ENCODE data around the gene ARHGAP31. TPM values are rescaled to one million over a fixed set of nuclear protein-coding genes. Genes with fewer than 3 reads are reported as not detected.
A peak's percentile ranks its signal among the peaks of the same experiment; 100 is the strongest.

Gene ARHGAP31
- polyA plus RNA-seq, 6 donors from 2014 or later = 0.54 to 1.5 (median 0.83) TPM; not detected in 1

DNA sequence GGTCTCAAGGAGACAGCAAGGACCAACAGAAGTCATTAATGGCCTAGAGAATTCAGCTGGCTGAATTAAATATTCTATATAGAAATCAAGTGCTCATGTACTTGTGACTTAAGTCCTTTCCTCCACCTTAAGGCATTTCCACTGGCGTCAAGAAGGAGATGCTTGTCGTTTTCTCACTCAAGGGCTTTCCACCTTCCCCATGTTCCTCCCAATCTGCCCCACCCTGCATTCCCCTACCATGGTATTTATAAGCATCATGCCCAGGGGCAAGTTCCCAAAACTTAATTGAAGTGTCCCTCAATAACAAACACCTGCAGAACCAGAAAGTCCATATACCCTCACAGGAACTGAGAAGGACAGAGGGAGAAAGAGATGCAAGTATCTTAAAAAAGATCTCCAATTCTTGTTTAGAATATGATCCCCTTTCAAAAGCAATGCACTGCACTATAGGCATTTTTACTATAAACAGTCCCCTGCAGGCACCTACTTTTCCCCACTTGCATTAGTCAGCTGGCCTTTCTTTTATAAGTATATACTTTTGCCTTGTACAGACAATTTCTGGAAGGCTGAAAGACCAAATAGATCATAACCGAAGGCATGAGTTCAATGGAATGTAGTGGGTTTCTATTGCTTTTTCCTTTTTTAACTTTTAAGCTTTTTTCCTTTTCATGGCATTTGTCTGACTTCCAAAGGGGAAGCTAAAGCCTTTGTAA lies 139.6 kb downstream of the ARHGAP31 start:
- no peak for DNase-seq
- Mint-ChIP-seq H3K36me3 (peaks cover 79 to 87% of the 10 kb centered on the region in 2 donors), H3K27ac (peak overlapping the region in 1 of 6 donors; percentile 41), H3K9me3 (peaks cover 6 to 30% (median 18%) of the 10 kb centered on the region in 7 donors), H3K4me1 (no peaks in the 10 kb centered on the region), H3K27me3 (no peaks in the 10 kb centered on the region), H3K4me3 (no peak overlapping the region)
- no peak for ATAC-seq (ENCODE audit: low read depth in 2 of 2)

DNA sequence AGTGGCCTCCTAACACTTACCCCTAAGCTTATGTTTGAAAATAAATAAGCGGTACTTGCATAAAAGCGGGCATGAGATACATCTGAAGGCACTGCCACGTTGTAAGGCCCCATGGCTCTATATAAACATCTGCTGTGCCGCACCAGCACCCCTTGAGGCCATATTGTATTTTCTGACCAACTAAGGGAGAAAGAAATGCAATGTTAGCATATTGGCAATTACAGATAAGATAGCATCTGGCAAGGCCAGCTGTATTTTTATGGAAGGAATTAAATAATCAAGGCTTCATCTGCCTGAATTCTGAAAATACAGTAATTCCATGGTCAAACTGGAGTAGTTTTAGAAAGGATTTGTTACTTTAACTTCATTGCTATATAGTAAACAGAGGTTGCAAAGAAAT lies 140.5 kb downstream of the ARHGAP31 start:
- Mint-ChIP-seq H3K27ac (peak overlapping the region in 1 of 6 donors; percentile 12), H3K4me3 (no peak overlapping the region), H3K4me1 (no peaks in the 10 kb centered on the region), H3K36me3 (peaks cover 69 to 78% of the 10 kb centered on the region in 2 donors), H3K9me3 (peaks cover 3 to 21% (median 10%) of the 10 kb centered on the region in 7 donors), H3K27me3 (no peaks in the 10 kb centered on the region)
- ATAC-seq (ENCODE audit: low read depth in 2 of 2) (no peak), DNase-seq (no peak)

DNA sequence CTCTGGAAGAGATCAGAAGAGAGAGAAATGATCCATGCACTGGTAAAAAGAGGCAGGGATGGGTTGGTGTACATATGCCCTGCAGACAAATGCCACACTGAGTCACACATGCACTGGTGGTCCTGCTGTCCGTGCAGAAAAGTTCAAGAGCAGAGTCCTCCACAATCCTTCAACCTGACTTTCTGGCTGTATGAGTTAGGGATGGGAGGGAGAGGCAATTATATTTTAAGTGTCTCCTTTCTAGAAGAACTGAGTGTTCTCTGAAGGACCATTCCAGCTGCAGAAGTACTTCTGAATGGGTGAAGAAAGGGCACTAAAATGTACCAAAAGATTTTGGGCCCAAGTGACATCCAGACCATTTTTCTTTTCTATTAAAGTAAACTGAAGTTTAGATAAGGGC lies 142.8 kb downstream of the ARHGAP31 start:
- no peak for ATAC-seq (ENCODE audit: low read depth in 2 of 2)
- no peaks in the 10 kb centered on the region for H3K4me1 Mint-ChIP-seq
- H3K4me3 Mint-ChIP-seq = no peak overlapping the region
- H3K9me3 Mint-ChIP-seq = peaks cover 0 to 2% (median 0%) of the 10 kb centered on the region in 7 donors
- H3K36me3 Mint-ChIP-seq = peaks cover 46 to 62% of the 10 kb centered on the region in 2 donors
- no peak for DNase-seq
- H3K27me3 Mint-ChIP-seq = no peaks in the 10 kb centered on the region
- no peak overlapping the region for H3K27ac Mint-ChIP-seq

DNA sequence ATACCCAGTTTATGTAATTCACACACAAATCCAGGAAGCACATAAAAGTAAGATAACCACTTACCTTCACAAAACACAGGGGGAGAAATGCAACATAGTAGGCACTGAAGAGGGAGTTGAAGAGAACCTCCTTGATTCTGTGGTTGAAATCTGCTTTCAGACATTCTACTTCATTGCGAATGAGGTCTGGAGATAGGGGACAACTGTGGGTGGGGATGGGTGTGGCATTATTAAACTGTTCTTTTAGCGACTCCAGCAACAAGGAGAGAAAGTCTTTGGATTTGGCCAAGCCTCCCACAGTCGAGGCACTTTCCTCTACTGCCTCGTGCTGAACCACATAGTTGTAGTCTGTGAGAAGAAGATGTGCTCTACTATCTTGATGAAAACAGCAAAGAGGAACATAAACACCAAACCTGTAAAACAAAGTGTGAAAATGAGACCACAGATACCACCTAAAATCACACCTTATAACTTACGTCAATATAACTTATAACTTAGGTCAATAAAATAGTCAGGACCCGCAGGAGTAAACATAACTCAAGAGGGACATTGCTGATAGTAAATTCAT lies 143.6 kb downstream of the ARHGAP31 start:
- H3K27me3 Mint-ChIP-seq = no peaks in the 10 kb centered on the region
- peak overlapping the region in 2 of 6 donors; percentile 24 to 40 for H3K27ac Mint-ChIP-seq
- DNase-seq (no peak), ATAC-seq (ENCODE audit: low read depth in 2 of 2) (no peak)
- no peak overlapping the region for H3K4me3 Mint-ChIP-seq
- no peaks in the 10 kb centered on the region for H3K4me1 Mint-ChIP-seq
- H3K9me3 Mint-ChIP-seq = peaks cover 0 to 1% (median 0%) of the 10 kb centered on the region in 7 donors
- H3K36me3 Mint-ChIP-seq = peaks cover 51 to 61% of the 10 kb centered on the region in 2 donors

DNA sequence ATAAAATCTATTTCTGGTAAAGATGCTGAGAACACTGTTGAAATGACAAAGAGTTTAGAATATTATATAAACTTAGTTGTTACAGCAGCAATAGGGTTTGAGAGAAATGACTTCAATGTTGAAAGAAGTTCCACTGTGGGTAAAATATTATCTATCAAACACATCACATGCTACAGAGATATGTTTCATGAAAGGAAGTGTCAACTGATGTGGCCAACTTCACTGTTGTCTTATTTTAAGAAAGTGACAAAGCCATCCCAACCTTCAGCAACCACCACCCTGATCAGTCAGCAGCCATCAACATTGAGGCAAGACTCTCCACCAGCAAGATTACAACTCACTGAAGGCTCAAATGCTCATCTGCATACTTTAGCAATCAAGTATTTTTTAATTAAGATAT lies 149.0 kb downstream of the ARHGAP31 start:
- ATAC-seq (ENCODE audit: low read depth in 2 of 2) (no peak), DNase-seq (no peak)
- Mint-ChIP-seq H3K27ac (peak overlapping the region in 1 of 6 donors; percentile 4), H3K36me3 (peaks cover 20 to 32% of the 10 kb centered on the region in 2 donors), H3K4me1 (no peaks in the 10 kb centered on the region), H3K9me3 (no peaks in the 10 kb centered on the region), H3K27me3 (no peaks in the 10 kb centered on the region), H3K4me3 (no peak overlapping the region)

DNA sequence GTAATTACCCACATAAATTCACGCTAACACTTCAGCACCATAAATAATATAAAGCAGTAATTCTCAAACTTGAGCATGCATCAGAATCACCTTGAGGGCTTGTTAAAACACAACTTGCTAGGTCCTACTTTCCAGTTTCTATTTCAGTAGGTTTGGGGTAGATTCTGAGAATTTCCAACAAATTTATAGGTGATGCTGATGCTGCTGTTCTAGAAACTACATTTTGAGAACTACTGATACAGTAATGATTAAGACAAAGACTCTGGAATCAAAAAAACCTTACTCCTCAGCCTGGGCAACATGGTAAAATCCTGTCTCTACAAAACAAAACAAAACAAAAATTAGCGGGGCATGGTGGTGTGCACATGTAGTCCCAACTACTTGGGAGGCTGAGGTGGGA lies 150.4 kb downstream of the ARHGAP31 start:
- no peak overlapping the region for H3K27ac Mint-ChIP-seq
- H3K27me3 Mint-ChIP-seq = no peaks in the 10 kb centered on the region
- peaks cover 20 to 32% of the 10 kb centered on the region in 2 donors for H3K36me3 Mint-ChIP-seq
- no peaks in the 10 kb centered on the region for H3K4me1 Mint-ChIP-seq
- no peak overlapping the region for H3K4me3 Mint-ChIP-seq
- no peaks in the 10 kb centered on the region for H3K9me3 Mint-ChIP-seq
- DNase-seq = no peak
- no peak for ATAC-seq (ENCODE audit: low read depth in 2 of 2)

DNA sequence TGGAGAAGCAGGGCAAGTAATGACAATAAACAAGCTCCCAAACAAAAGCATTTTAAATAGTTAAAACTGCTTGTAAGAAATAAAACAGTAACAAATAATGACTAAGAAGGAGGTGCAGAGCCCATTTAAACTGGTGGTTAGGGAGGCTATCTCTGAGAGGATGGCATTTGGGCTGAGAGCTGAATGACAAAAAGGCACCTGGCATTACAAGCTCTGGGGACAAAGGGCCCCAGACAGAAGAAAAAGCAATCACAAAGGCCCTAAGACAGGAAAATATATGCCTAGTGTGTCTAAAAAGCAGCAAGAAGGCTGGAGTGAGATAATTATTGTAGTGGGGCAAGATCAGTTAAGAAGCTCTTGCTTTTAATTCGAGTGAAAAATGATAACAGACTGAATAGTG lies 159.6 kb downstream of the ARHGAP31 start:
- H3K4me1 Mint-ChIP-seq = peaks cover 3 to 6% (median 5%) of the 10 kb centered on the region in 3 donors
- no peak for ATAC-seq (ENCODE audit: low read depth in 2 of 2)
- no peaks in the 10 kb centered on the region for H3K27me3 Mint-ChIP-seq
- H3K4me3 Mint-ChIP-seq = no peak overlapping the region
- no peaks in the 10 kb centered on the region for H3K9me3 Mint-ChIP-seq
- no peak for DNase-seq
- peak overlapping the region in 1 of 6 donors; percentile 58 for H3K27ac Mint-ChIP-seq
- peaks cover 14 to 33% of the 10 kb centered on the region in 2 donors for H3K36me3 Mint-ChIP-seq

DNA sequence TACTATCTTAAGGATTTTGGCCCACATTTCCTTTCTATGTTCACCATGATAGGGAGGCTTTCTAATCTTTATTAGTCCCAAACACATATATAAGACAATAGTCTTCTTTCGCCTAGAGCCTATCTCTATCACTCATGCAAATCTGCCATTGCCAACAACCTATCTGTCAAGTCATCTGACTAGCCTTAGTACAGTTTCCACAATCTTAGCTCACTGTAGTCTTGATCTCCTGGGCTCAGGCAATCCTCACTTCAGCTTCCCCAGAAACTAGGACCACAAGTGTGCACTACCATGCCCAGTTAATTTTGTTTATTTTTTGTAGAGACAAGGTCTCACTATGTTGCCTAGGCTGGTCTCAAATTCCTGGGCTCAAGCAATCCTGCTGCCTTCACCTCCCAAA lies 162.3 kb downstream of the ARHGAP31 start:
- ATAC-seq (ENCODE audit: low read depth in 2 of 2) (no peak), DNase-seq (no peak)
- Mint-ChIP-seq H3K4me1 (peaks cover 5 to 7% (median 6%) of the 10 kb centered on the region in 3 donors), H3K9me3 (no peaks in the 10 kb centered on the region), H3K4me3 (no peak overlapping the region), H3K27ac (peak overlapping the region in 1 of 6 donors; percentile 32), H3K27me3 (no peaks in the 10 kb centered on the region), H3K36me3 (peaks cover 19 to 21% of the 10 kb centered on the region in 2 donors)

DNA sequence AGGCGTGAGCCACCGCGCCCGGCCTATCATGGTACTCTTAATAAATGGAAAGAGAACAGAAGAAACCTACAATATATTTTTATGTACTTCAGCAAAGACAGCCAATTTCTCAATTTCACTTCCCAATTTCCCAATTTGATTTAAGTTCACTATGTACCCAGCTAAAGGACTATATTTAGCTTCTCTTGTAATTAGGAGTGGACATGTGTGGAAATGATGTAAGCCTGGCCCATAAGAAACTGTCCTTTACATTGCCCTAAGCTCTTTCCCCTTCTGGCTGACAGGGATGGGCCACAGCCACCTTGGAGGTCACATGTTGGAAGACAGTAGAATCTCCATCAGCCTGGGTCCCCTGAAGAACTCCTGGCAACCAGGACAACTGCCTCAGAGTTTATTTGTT lies 163.1 kb downstream of the ARHGAP31 start:
- Mint-ChIP-seq H3K9me3 (no peaks in the 10 kb centered on the region), H3K4me3 (no peak overlapping the region), H3K27ac (no peak overlapping the region), H3K27me3 (no peaks in the 10 kb centered on the region), H3K36me3 (peaks cover 15 to 21% of the 10 kb centered on the region in 2 donors), H3K4me1 (peaks cover 5 to 12% (median 6%) of the 10 kb centered on the region in 3 donors)
- ATAC-seq (ENCODE audit: low read depth in 2 of 2) (no peak), DNase-seq (no peak)

DNA sequence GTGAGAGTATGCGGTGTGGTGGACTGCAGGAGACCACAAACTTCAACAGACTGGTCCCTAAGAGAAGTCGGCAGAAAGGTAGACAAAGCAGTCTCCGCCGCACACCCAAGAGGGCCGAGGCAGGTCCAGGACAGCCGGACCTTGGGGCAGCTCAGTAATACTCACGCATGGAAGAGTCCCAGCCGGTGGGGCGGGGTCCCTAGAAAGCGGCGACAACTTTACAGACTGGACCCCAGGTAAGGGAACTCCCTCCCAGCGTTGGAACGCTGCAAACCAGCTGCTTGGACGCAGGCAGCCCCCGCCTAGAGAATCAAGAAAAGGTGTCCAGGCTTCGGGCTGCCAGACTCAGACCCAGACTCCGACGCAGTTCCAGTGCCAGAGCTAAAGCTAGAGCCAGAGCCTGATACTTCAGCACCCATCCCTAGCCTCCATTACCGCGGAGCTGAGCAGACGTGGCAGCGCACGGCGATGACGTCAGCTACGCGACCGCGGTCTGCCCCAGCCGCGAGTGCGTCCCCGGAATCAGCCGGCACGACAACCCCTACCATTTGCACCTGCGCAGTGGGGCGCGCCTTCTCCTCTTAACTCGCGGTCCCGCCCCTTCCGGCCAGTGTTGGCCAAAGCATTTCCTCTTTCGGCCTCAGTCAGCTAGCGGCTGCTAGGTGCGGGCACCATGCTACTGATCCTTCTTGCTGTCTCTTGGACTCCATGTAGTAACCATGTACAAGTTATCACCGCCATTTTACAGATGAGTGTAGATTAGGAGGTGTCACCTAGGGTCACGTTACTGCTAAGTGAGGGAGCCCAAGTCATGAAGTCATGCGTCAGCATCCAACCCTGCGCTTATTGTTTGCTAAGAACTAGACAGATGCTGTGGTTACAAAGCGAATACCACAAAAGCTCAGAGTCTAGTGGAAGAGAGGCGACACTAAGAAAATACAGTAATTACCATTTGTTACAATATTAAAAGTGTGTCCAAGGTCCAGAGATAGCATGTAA lies 169.3 kb downstream of the ARHGAP31 start, which contains the start of gene TMEM39A:
TMEM39A (minus strand) TSS at position 445 of the 999 bp plus-strand sequence. CDS start 1,541 bp downstream, outside the sequence.
- Mint-ChIP-seq H3K27me3 (no peaks in the 10 kb centered on the region), H3K36me3 (peaks cover under 1 to 7% of the 10 kb centered on the region in 2 donors), H3K4me1 (peaks cover 19 to 35% (median 27%) of the 10 kb centered on the region in 3 donors), H3K4me3 (peak within 1 kb of the TSS; percentile 86 to 99 (median 95)), H3K27ac (peak within 1 kb of the TSS; percentile 97 to 99 (median 97)), H3K9me3 (peaks cover 0 to 4% (median 3%) of the 10 kb centered on the region in 7 donors)
- ATAC-seq (ENCODE audit: low read depth in 2 of 2) = peak; percentile 86 to 87
- DNase-seq = peak; percentile 98

DNA sequence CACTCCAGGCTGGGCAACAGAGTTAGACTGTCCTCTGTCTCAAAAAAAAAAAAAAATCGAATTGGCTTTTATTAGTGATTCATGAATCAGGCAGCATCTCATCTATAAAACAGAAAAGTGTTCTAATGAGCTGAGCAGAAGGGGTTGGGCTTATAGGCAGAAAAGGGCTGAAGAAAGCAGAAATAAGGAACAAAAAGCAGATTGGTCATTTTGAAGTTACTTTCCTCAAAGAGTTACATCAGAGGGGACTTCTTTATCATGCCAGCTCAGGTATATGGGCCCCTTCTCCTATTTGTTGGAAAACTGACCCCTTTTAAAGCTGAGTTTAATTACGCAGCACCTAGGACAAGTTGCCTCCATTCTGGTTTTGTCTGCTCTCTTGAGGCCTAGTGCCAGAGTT lies 173.9 kb downstream of the ARHGAP31 start:
- Mint-ChIP-seq H3K27ac (peak overlapping the region in 3 of 6 donors; percentile 75 to 95 (median 92)), H3K36me3 (peaks cover 11 to 12% of the 10 kb centered on the region in 2 donors), H3K27me3 (no peaks in the 10 kb centered on the region), H3K9me3 (peaks cover 0 to 4% (median 3%) of the 10 kb centered on the region in 7 donors), H3K4me3 (peak overlapping the region; percentile 53 to 97 (median 92)), H3K4me1 (peaks cover 38 to 54% (median 50%) of the 10 kb centered on the region in 3 donors)
- ATAC-seq (ENCODE audit: low read depth in 2 of 2) = no peak
- no peak for DNase-seq

DNA sequence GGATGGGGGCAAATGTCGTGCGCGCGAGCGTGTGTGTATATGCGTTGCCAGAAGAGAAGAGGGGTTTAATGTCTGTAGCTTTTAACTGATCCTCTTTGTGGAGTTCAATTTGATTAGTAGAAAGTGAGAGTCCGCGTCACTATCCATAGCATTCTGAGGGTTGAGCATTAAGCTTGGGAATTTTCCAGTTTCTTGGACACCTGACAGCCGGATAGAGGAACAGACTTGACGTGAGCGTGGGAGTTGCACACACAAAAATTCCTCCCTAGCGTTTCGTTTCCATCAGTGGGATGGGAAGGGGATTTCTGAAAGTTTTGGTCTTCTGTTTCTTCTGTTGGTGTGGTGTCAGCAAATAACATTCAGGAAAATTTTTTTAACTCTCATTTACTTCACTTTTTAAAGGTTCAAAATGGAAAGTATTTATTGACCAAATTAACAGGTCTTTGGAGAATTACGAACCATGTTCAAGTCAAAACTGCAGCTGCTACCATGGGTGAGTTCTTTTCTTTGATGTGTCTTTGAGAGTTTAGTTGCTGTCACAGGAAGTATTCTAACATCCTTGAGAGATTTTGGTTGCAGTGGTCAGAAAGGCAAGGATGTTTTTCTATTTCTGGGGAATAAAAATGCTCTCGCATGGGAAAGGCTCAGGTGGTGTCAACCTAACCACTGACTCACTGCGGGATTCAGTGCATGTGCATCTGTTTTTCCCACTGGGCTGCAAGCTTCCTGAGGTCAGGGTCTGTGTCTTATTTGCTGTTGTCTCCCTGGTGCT lies 175.4 kb downstream of the ARHGAP31 start:
- DNase-seq = no peak
- Mint-ChIP-seq H3K27ac (peak overlapping the region in 5 of 6 donors; percentile 75 to 96 (median 84)), H3K4me1 (peaks cover 28 to 40% (median 37%) of the 10 kb centered on the region in 3 donors)

More for the DNA sequence above, 175.4 kb downstream of the ARHGAP31 start:
- H3K27me3 Mint-ChIP-seq = no peaks in the 10 kb centered on the region
- no peak for ATAC-seq (ENCODE audit: low read depth in 2 of 2)
- H3K9me3 Mint-ChIP-seq = no peaks in the 10 kb centered on the region
- H3K4me3 Mint-ChIP-seq = peak overlapping the region; percentile 84 to 97 (median 92)
- H3K36me3 Mint-ChIP-seq = peaks cover 11 to 12% of the 10 kb centered on the region in 2 donors
